ENCODE results near the gene AQP7.

The AQP7 gene

DNA sequence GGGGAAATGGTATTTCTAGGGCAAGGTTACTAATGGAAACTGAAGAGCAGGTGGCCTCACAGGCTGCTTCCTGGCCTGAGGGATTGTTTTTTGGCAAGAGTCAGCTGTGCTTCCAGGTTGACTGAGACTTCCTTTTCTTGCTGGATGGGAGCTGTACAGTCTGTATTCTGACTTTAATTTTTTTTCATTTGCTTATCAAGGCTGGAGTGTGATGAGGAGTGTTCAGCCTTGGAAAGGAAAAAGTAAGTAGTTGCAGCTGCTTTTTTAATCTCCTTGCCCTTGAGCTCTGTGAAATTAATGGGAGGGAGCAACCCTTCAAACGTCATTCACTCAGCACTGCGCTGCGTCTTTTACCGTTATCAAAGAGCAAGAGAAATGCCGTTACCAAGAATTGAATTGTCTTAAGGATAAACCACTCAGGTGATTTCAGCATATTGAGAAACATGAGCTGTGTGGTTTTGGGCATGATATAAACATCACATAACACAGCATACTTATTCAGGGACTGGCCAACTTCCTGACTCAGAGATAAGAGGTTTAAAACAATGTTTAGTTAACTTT is 47.6 kb downstream of the AQP7 start:
- no peak overlapping the region for H3K4me3 ChIP-seq (ENCODE audit: low read length in 2 of 2)
- H3K36me3 ChIP-seq (ENCODE audit: control insufficient read depth in 2 of 2, insufficient read depth in 2 of 2, low read length in 2 of 2), result peaks cover 7 to 12% of the 10 kb centered on the region in 2 donors
- no peaks in the 10 kb centered on the region for H3K27me3 ChIP-seq (ENCODE audit: control insufficient read depth in 2 of 2, insufficient read depth in 2 of 2, low read length in 2 of 2)
- H3K27ac ChIP-seq (ENCODE audit: low read depth in 2 of 2, low read length in 2 of 2), result no peak overlapping the region
- no peaks in the 10 kb centered on the region for H3K9me3 ChIP-seq (ENCODE audit: control insufficient read depth in 2 of 2, low read length in 2 of 2)
- peaks cover 0 to 2% of the 10 kb centered on the region in 2 donors for H3K4me1 ChIP-seq (ENCODE audit: control insufficient read depth in 2 of 2, insufficient read depth in 2 of 2, low read length in 2 of 2)
- H3K9ac ChIP-seq (ENCODE audit: low read depth in 1 of 2, low read length in 2 of 2), result no peak overlapping the region

DNA sequence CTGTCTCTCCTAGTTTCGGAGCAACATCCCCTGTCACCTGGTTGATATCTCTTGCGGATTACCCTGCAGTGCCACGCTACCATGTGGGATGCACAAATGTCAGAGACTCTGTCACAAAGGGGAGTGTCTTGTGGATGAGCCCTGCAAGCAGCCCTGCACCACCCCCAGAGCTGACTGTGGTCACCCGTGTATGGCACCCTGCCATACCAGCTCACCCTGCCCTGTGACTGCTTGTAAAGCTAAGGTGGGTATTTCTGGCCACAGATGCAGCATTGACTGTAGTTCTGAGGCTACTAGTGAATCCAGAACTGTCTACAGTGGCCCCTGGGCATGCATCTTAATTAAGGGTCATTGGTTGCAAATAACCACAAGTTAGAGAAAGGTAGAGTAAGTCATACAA is 50.8 kb downstream of the AQP7 start:
- Histone ChIP-seq H3K27me3 (ENCODE audit: control insufficient read depth in 2 of 2, insufficient read depth in 2 of 2, low read length in 2 of 2) (no peaks in the 10 kb centered on the region), H3K4me3 (ENCODE audit: low read length in 2 of 2) (no peak overlapping the region), H3K36me3 (ENCODE audit: control insufficient read depth in 2 of 2, insufficient read depth in 2 of 2, low read length in 2 of 2) (peaks cover 34 to 41% of the 10 kb centered on the region in 2 donors), H3K9me3 (ENCODE audit: control insufficient read depth in 2 of 2, low read length in 2 of 2) (no peaks in the 10 kb centered on the region), H3K4me1 (ENCODE audit: control insufficient read depth in 2 of 2, insufficient read depth in 2 of 2, low read length in 2 of 2) (peaks cover 0 to 2% of the 10 kb centered on the region in 2 donors), H3K27ac (ENCODE audit: low read depth in 2 of 2, low read length in 2 of 2) (no peak overlapping the region), H3K9ac (ENCODE audit: low read depth in 1 of 2, low read length in 2 of 2) (no peak overlapping the region)

DNA sequence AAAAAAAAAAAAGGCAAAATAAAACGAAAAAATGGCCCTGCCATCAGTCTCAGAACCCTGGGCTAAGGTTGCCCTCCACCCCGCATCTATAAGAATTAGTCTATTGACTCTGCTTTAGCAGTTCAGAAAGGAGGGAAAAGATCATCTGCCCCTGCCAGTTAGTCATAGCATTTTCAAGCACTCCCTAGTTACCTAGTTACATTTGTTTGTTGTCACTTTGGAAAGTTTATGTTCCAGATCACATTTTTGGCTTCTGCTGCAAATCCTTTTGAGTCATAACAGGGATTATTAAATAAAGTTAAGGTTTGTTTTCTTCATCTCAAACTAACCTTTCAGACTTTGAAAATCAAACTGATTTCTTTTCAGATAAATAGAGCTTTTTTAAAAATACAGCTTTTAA is 52.1 kb downstream of the AQP7 start:
- Histone ChIP-seq H3K36me3 (ENCODE audit: control insufficient read depth in 2 of 2, insufficient read depth in 2 of 2, low read length in 2 of 2) (peaks cover 38 to 51% of the 10 kb centered on the region in 2 donors), H3K4me1 (ENCODE audit: control insufficient read depth in 2 of 2, insufficient read depth in 2 of 2, low read length in 2 of 2) (peaks cover 0 to 2% of the 10 kb centered on the region in 2 donors), H3K27me3 (ENCODE audit: control insufficient read depth in 2 of 2, insufficient read depth in 2 of 2, low read length in 2 of 2) (no peaks in the 10 kb centered on the region), H3K27ac (ENCODE audit: low read depth in 2 of 2, low read length in 2 of 2) (no peak overlapping the region), H3K9me3 (ENCODE audit: control insufficient read depth in 2 of 2, low read length in 2 of 2) (no peaks in the 10 kb centered on the region), H3K9ac (ENCODE audit: low read depth in 1 of 2, low read length in 2 of 2) (no peak overlapping the region), H3K4me3 (ENCODE audit: low read length in 2 of 2) (no peak overlapping the region)

DNA sequence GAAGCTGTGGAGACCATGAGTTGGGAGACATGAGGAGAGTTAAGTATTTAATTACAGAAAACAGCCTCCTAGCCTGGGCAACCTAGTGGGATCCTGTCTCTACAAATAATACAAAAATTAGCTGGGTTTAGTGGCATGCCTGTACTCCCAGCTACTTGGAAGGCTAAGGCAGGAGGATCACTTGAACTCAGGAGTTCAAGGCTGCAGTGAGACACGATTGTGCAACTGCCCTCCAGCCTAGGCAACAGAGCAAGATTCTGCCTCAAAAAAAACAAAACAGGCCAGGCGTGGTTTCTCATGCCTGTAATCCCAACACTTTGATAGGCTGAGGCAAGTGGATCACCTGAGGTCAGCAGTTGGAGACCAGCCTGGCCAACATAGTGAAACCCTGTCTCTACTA is 52.6 kb downstream of the AQP7 start:
- Histone ChIP-seq H3K27me3 (ENCODE audit: control insufficient read depth in 2 of 2, insufficient read depth in 2 of 2, low read length in 2 of 2) (no peaks in the 10 kb centered on the region), H3K36me3 (ENCODE audit: control insufficient read depth in 2 of 2, insufficient read depth in 2 of 2, low read length in 2 of 2) (peaks cover 38 to 51% of the 10 kb centered on the region in 2 donors), H3K9me3 (ENCODE audit: control insufficient read depth in 2 of 2, low read length in 2 of 2) (no peaks in the 10 kb centered on the region), H3K27ac (ENCODE audit: low read depth in 2 of 2, low read length in 2 of 2) (no peak overlapping the region), H3K9ac (ENCODE audit: low read depth in 1 of 2, low read length in 2 of 2) (no peak overlapping the region), H3K4me3 (ENCODE audit: low read length in 2 of 2) (no peak overlapping the region), H3K4me1 (ENCODE audit: control insufficient read depth in 2 of 2, insufficient read depth in 2 of 2, low read length in 2 of 2) (peaks cover 0 to 2% of the 10 kb centered on the region in 2 donors)

DNA sequence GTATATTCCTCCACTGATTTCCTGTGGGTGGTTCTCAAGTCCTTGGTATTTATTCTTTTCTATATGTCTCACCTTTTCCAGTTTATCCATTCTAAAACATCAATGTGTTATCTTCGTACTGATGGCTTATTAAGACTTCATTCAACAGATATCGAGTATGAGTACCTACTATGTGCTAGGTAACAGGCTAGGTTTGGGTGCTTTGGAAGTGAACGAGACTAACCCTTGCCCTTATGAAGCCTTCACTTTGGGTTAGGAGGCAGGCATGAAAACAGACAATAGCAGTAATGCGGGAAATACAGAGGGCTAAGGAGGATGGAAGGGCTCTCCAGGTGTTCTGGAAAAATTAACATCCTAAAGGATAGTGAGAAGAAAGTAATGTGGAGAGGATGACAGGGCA is 53.4 kb downstream of the AQP7 start:
- Histone ChIP-seq H3K27me3 (ENCODE audit: control insufficient read depth in 2 of 2, insufficient read depth in 2 of 2, low read length in 2 of 2) (no peaks in the 10 kb centered on the region), H3K9me3 (ENCODE audit: control insufficient read depth in 2 of 2, low read length in 2 of 2) (no peaks in the 10 kb centered on the region), H3K4me1 (ENCODE audit: control insufficient read depth in 2 of 2, insufficient read depth in 2 of 2, low read length in 2 of 2) (peaks cover 0 to 2% of the 10 kb centered on the region in 2 donors), H3K4me3 (ENCODE audit: low read length in 2 of 2) (no peak overlapping the region), H3K9ac (ENCODE audit: low read depth in 1 of 2, low read length in 2 of 2) (no peak overlapping the region), H3K27ac (ENCODE audit: low read depth in 2 of 2, low read length in 2 of 2) (no peak overlapping the region), H3K36me3 (ENCODE audit: control insufficient read depth in 2 of 2, insufficient read depth in 2 of 2, low read length in 2 of 2) (peaks cover 39 to 53% of the 10 kb centered on the region in 2 donors)

DNA sequence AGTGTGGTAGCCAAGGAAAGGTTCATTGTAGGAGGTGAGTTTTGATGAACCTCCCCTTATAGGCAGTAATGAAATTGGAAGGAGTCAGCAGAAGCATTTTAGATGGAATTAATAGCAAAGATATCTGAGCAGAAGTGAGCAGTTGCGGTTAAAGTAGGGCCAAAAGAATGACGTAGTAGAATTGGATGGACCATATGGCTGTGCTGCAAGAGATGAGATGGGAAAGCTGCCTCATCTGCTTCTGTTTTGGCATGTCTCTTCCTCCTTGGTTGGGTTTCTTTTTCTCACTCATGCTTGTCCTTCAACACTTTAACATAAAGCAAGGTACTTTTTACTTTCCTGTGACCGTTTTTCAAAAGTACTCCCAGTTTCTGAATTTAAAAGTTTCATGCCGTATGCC is 55.8 kb downstream of the AQP7 start:
- peaks cover 0 to 2% of the 10 kb centered on the region in 2 donors for H3K4me1 ChIP-seq (ENCODE audit: control insufficient read depth in 2 of 2, insufficient read depth in 2 of 2, low read length in 2 of 2)
- peaks cover 54 to 58% of the 10 kb centered on the region in 2 donors for H3K36me3 ChIP-seq (ENCODE audit: control insufficient read depth in 2 of 2, insufficient read depth in 2 of 2, low read length in 2 of 2)
- H3K27ac ChIP-seq (ENCODE audit: low read depth in 2 of 2, low read length in 2 of 2), result no peak overlapping the region
- no peak overlapping the region for H3K4me3 ChIP-seq (ENCODE audit: low read length in 2 of 2)
- H3K9me3 ChIP-seq (ENCODE audit: control insufficient read depth in 2 of 2, low read length in 2 of 2), result no peaks in the 10 kb centered on the region
- H3K27me3 ChIP-seq (ENCODE audit: control insufficient read depth in 2 of 2, insufficient read depth in 2 of 2, low read length in 2 of 2), result no peaks in the 10 kb centered on the region
- H3K9ac ChIP-seq (ENCODE audit: low read depth in 1 of 2, low read length in 2 of 2), result no peak overlapping the region

DNA sequence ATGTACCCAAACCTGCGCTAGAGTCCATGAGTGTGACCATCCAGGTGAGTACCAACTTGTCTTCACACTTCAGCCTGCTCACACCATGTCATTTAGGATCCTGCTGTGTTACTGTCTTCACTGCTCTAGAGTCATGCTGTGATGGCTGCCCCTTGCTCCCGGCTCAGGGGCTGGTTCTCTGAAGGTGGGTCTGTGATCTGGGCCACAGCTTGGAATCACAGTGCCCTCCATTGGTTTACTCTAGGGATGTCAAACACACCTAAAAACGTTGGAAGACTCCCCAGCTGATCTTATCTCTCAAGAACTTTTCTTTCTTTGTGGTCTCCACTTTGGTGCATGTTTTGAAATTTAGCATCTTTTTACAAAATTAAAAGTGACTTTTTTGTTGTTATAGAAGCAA is 58.2 kb downstream of the AQP7 start:
- Histone ChIP-seq H3K27me3 (ENCODE audit: control insufficient read depth in 2 of 2, insufficient read depth in 2 of 2, low read length in 2 of 2) (no peaks in the 10 kb centered on the region), H3K4me1 (ENCODE audit: control insufficient read depth in 2 of 2, insufficient read depth in 2 of 2, low read length in 2 of 2) (no peaks in the 10 kb centered on the region), H3K9me3 (ENCODE audit: control insufficient read depth in 2 of 2, low read length in 2 of 2) (no peaks in the 10 kb centered on the region), H3K27ac (ENCODE audit: low read depth in 2 of 2, low read length in 2 of 2) (no peak overlapping the region), H3K36me3 (ENCODE audit: control insufficient read depth in 2 of 2, insufficient read depth in 2 of 2, low read length in 2 of 2) (peaks cover 64 to 74% of the 10 kb centered on the region in 2 donors), H3K9ac (ENCODE audit: low read depth in 1 of 2, low read length in 2 of 2) (no peak overlapping the region), H3K4me3 (ENCODE audit: low read length in 2 of 2) (no peak overlapping the region)

DNA sequence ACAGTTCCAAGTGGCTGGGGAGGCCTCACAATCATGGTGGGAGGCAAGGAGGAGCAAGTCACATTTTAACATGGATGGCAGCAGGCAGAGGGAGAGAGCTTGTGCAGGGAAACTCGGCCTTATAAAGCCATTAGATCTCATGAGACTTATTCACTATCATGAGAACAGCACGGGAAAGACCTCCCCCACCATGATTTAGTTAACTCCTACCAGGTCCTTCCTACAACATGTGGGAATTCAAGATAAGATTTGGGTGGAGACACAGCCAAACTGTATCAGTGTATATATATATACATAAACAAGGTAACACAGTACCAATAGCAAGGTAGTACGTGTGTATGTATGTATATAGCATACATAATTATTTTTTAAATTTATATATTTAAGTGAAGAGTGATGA is 61.2 kb downstream of the AQP7 start:
- no peak overlapping the region for H3K4me3 ChIP-seq (ENCODE audit: low read length in 2 of 2)
- H3K27ac ChIP-seq (ENCODE audit: low read depth in 2 of 2, low read length in 2 of 2), result no peak overlapping the region
- H3K9me3 ChIP-seq (ENCODE audit: control insufficient read depth in 2 of 2, low read length in 2 of 2), result no peaks in the 10 kb centered on the region
- peaks cover 45 to 66% of the 10 kb centered on the region in 2 donors for H3K36me3 ChIP-seq (ENCODE audit: control insufficient read depth in 2 of 2, insufficient read depth in 2 of 2, low read length in 2 of 2)
- H3K27me3 ChIP-seq (ENCODE audit: control insufficient read depth in 2 of 2, insufficient read depth in 2 of 2, low read length in 2 of 2), result no peaks in the 10 kb centered on the region
- no peaks in the 10 kb centered on the region for H3K4me1 ChIP-seq (ENCODE audit: control insufficient read depth in 2 of 2, insufficient read depth in 2 of 2, low read length in 2 of 2)
- no peak overlapping the region for H3K9ac ChIP-seq (ENCODE audit: low read depth in 1 of 2, low read length in 2 of 2)

DNA sequence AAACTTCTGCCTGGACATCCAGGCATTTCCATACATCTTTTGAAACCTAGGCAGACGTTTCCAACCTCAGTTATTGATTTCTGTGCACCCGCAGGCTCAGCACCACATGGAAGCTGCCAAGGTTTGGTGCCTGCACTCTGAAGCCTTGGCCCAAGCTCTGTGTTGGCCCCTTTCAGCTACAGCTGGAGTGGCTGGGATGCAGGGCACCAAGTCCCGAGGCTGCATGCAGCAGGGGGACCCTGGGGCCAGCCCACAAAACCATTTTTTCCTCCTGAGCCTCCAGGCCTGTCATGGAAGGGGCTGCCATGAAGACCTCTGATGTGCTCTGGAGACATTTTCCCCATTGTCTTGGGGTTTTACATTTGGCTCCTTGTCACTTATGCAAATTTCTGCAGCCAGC is 62.2 kb downstream of the AQP7 start:
- peaks cover 39 to 65% of the 10 kb centered on the region in 2 donors for H3K36me3 ChIP-seq (ENCODE audit: control insufficient read depth in 2 of 2, insufficient read depth in 2 of 2, low read length in 2 of 2)
- no peak overlapping the region for H3K9ac ChIP-seq (ENCODE audit: low read depth in 1 of 2, low read length in 2 of 2)
- no peaks in the 10 kb centered on the region for H3K27me3 ChIP-seq (ENCODE audit: control insufficient read depth in 2 of 2, insufficient read depth in 2 of 2, low read length in 2 of 2)
- H3K9me3 ChIP-seq (ENCODE audit: control insufficient read depth in 2 of 2, low read length in 2 of 2), result no peaks in the 10 kb centered on the region
- no peaks in the 10 kb centered on the region for H3K4me1 ChIP-seq (ENCODE audit: control insufficient read depth in 2 of 2, insufficient read depth in 2 of 2, low read length in 2 of 2)
- H3K4me3 ChIP-seq (ENCODE audit: low read length in 2 of 2), result no peak overlapping the region
- H3K27ac ChIP-seq (ENCODE audit: low read depth in 2 of 2, low read length in 2 of 2), result no peak overlapping the region
